ENCODE data around the gene MRPL52. TPM values are rescaled to one million over a fixed set of nuclear protein-coding genes. Genes with fewer than 3 reads are reported as not detected.
A peak's percentile ranks its signal among the peaks of the same experiment; 100 is the strongest.
"Not testable (repeated sequence)": the region's sequence is repeated elsewhere in the genome, so short reads cannot be mapped to it uniquely, and the experiment has no call there.

The MRPL52 gene
- polyA plus RNA-seq, 3 donors, result 32.3 to 164 (median 130) TPM

- H3K9ac ChIP-seq (ENCODE audit: insufficient read depth, low read length, poor library complexity, severe bottlenecking), result no peak overlapping the region
- Mint-ChIP-seq H3K9me3 (peaks cover 0 to 4% (median 0%) of the 10 kb centered on the region in 7 donors), H3K27me3 (ENCODE audit: low read depth in 3 of 3) (peaks cover 0 to 2% (median 0%) of the 10 kb centered on the region in 3 donors), H3K4me1 (peaks cover 65% of the 10 kb centered on the region), H3K27ac (peak overlapping the region; percentile 94 to 98 (median 97)), H3K36me3 (peaks cover 41 to 74% of the 10 kb centered on the region in 2 donors), H3K4me3 (no peak overlapping the region)
- H3K36me3 ChIP-seq (replicated peaks in 1 of 2; ENCODE audit: control insufficient read depth in 1 of 2, insufficient read depth in 2 of 2, low read length in 2 of 2), result peaks cover 21 to 42% of the 10 kb centered on the region in 2 donors
- no peak for DNase-seq
- peaks cover 26% of the 10 kb centered on the region for H4K20me1 ChIP-seq (ENCODE audit: insufficient read depth, low read length)
- no peak for TF ChIP-seq CTCF (IDR thresholded peaks at IDR 0.05)
- WGBS (ENCODE audit: insufficient coverage), result 90% methylated on average over 2 of the region's 2 CpGs
- intact Hi-C loops (cut with micrococcal nuclease), result no loop called here
- no peak overlapping the region for H3K4me2 ChIP-seq (replicated peaks; ENCODE audit: extremely low read depth, low read length, poor library complexity, severe bottlenecking)
- peaks cover 88% of the 10 kb centered on the region for H3K79me2 ChIP-seq (ENCODE audit: insufficient read depth, low read length)
- H3K4me1 ChIP-seq (ENCODE audit: control insufficient read depth in 1 of 2, insufficient read depth in 2 of 2, low read length in 2 of 2), result peaks cover 51 to 62% of the 10 kb centered on the region in 2 donors
- no peaks in the 10 kb centered on the region for H3K27me3 ChIP-seq (ENCODE audit: control insufficient read depth in 2 of 2, insufficient read depth in 2 of 2, low read length in 2 of 2)
- no peak overlapping the region for H3K4me3 ChIP-seq (replicated peaks in 1 of 3; ENCODE audit: low read depth in 2 of 3, low read length in 3 of 3)
- H2AFZ ChIP-seq (ENCODE audit: insufficient read depth, low read depth, low read length, poor library complexity, severe bottlenecking), result no peak overlapping the region
- H3K27ac ChIP-seq (ENCODE audit: low read depth in 1 of 2, low read length in 2 of 2), result peak overlapping the region; percentile 85 to 92
- no peaks in the 10 kb centered on the region for H3K9me3 ChIP-seq (replicated peaks in 1 of 2; ENCODE audit: control insufficient read depth in 1 of 2, insufficient read depth in 1 of 2, low read length in 2 of 2)
Measured at GRCh38 chr14:22792158-22792557, 37.5 kb upstream of the MRPL52 start.

GRCh38 chr14:22793550-22793949 lies 36.1 kb upstream of the MRPL52 start:
- intact Hi-C loops (cut with micrococcal nuclease); H3K27me3 ChIP-seq (ENCODE audit: control insufficient read depth in 2 of 2, insufficient read depth in 2 of 2, low read length in 2 of 2); H3K4me3 ChIP-seq (replicated peaks in 1 of 3; ENCODE audit: low read depth in 2 of 3, low read length in 3 of 3); H3K4me3 Mint-ChIP-seq; H3K9me3 Mint-ChIP-seq; H2AFZ ChIP-seq (ENCODE audit: insufficient read depth, low read depth, low read length, poor library complexity, severe bottlenecking); H3K9me3 ChIP-seq (replicated peaks in 1 of 2; ENCODE audit: control insufficient read depth in 1 of 2, insufficient read depth in 1 of 2, low read length in 2 of 2); H3K4me2 ChIP-seq (replicated peaks; ENCODE audit: extremely low read depth, low read length, poor library complexity, severe bottlenecking); DNase-seq; H3K27me3 Mint-ChIP-seq (ENCODE audit: low read depth in 3 of 3); H3K9ac ChIP-seq (ENCODE audit: insufficient read depth, low read length, poor library complexity, severe bottlenecking): not testable (repeated sequence)
- H3K4me1 Mint-ChIP-seq, result peaks cover 76% of the 10 kb centered on the region
- Histone ChIP-seq H3K79me2 (ENCODE audit: insufficient read depth, low read length) (peaks cover 84% of the 10 kb centered on the region), H3K4me1 (ENCODE audit: control insufficient read depth in 1 of 2, insufficient read depth in 2 of 2, low read length in 2 of 2) (peaks cover 64 to 73% of the 10 kb centered on the region in 2 donors), H3K27ac (ENCODE audit: low read depth in 1 of 2, low read length in 2 of 2) (peak overlapping the region in 1 of 2 donors; percentile 47), H4K20me1 (ENCODE audit: insufficient read depth, low read length) (peaks cover 39% of the 10 kb centered on the region), H3K36me3 (replicated peaks in 1 of 2; ENCODE audit: control insufficient read depth in 1 of 2, insufficient read depth in 2 of 2, low read length in 2 of 2) (peaks cover 27 to 49% of the 10 kb centered on the region in 2 donors)
- peak overlapping the region in 5 of 7 donors; percentile 51 to 98 (median 76) for H3K27ac Mint-ChIP-seq
- WGBS (ENCODE audit: insufficient coverage), result no CpG with 5 or more reads among the region's 5 CpGs
- H3K36me3 Mint-ChIP-seq, result peaks cover 48 to 77% of the 10 kb centered on the region in 2 donors

Data from CD14-positive monocyte (primary cell).